ENCODE measurements around the gene DHRS4L2.
"Not testable (repeated sequence)": the region's sequence is repeated elsewhere in the genome, so short reads cannot be mapped to it uniquely, and the experiment has no call there.

The DHRS4L2 gene

GRCh38 chr14:23988607-23989363 is at the start of gene DHRS4L2:
TSS of gene DHRS4L2 (plus strand) at chr14:23988929. CDS start at chr14:23988948, 19 bp downstream.
- H3K27me3 Mint-ChIP-seq (ENCODE audit: low read depth); H3K9me3 Mint-ChIP-seq; H3K36me3 Mint-ChIP-seq (ENCODE audit: low read depth): not testable (repeated sequence)
- H3K27ac Mint-ChIP-seq = peak within 1 kb of the TSS; percentile 85
- DNase-seq (ENCODE audit: low spot score) = peak; percentile 88
- peaks cover 21% of the 10 kb centered on the region for H3K4me1 Mint-ChIP-seq (ENCODE audit: low read depth)
- H3K4me3 Mint-ChIP-seq = peak within 1 kb of the TSS; percentile 74

GRCh38 chr14:23939607-23940326 is 49.0 kb upstream of the DHRS4L2 start:
- Mint-ChIP-seq H3K4me3 (no peak overlapping the region), H3K27ac (no peak overlapping the region), H3K4me1 (ENCODE audit: low read depth) (peaks cover 1% of the 10 kb centered on the region), H3K36me3 (ENCODE audit: low read depth) (no peaks in the 10 kb centered on the region), H3K27me3 (ENCODE audit: low read depth) (no peaks in the 10 kb centered on the region), H3K9me3 (no peaks in the 10 kb centered on the region)
- DNase-seq (ENCODE audit: low spot score) = no peak

GRCh38 chr14:23941230-23941629 is 47.5 kb upstream of the DHRS4L2 start:
- H3K9me3 Mint-ChIP-seq = no peaks in the 10 kb centered on the region
- H3K4me3 Mint-ChIP-seq = no peak overlapping the region
- H3K27me3 Mint-ChIP-seq (ENCODE audit: low read depth) = no peaks in the 10 kb centered on the region
- peaks cover 1% of the 10 kb centered on the region for H3K4me1 Mint-ChIP-seq (ENCODE audit: low read depth)
- H3K36me3 Mint-ChIP-seq (ENCODE audit: low read depth) = no peaks in the 10 kb centered on the region
- no peak for DNase-seq (ENCODE audit: low spot score)
- no peak overlapping the region for H3K27ac Mint-ChIP-seq

- H3K36me3 Mint-ChIP-seq (ENCODE audit: low read depth) = no peaks in the 10 kb centered on the region
- H3K27me3 Mint-ChIP-seq (ENCODE audit: low read depth) = peaks cover 2% of the 10 kb centered on the region
- H3K4me1 Mint-ChIP-seq (ENCODE audit: low read depth) = peaks cover 1% of the 10 kb centered on the region
- no peaks in the 10 kb centered on the region for H3K9me3 Mint-ChIP-seq
- H3K4me3 Mint-ChIP-seq = no peak overlapping the region
- DNase-seq (ENCODE audit: low spot score) = no peak
- no peak overlapping the region for H3K27ac Mint-ChIP-seq
Observed at GRCh38 chr14:23941669-23942068, 47.1 kb upstream of the DHRS4L2 start.

- no peak for DNase-seq (ENCODE audit: low spot score)
Observed at GRCh38 chr14:23942587-23942986, 46.1 kb upstream of the DHRS4L2 start.

GRCh38 chr14:23949069-23949468 is 39.7 kb upstream of the DHRS4L2 start:
- H3K27ac Mint-ChIP-seq; H3K36me3 Mint-ChIP-seq (ENCODE audit: low read depth); H3K27me3 Mint-ChIP-seq (ENCODE audit: low read depth); H3K9me3 Mint-ChIP-seq; DNase-seq (ENCODE audit: low spot score); H3K4me3 Mint-ChIP-seq: not testable (repeated sequence)
- H3K4me1 Mint-ChIP-seq (ENCODE audit: low read depth) = peaks cover 14% of the 10 kb centered on the region

More at GRCh38 chr14:23942587-23942986, 46.1 kb upstream of the DHRS4L2 start:
- peaks cover 1% of the 10 kb centered on the region for H3K4me1 Mint-ChIP-seq (ENCODE audit: low read depth)
- no peaks in the 10 kb centered on the region for H3K9me3 Mint-ChIP-seq
- peaks cover 3% of the 10 kb centered on the region for H3K27me3 Mint-ChIP-seq (ENCODE audit: low read depth)
- H3K36me3 Mint-ChIP-seq (ENCODE audit: low read depth) = no peaks in the 10 kb centered on the region
- H3K27ac Mint-ChIP-seq = no peak overlapping the region
- H3K4me3 Mint-ChIP-seq = no peak overlapping the region

GRCh38 chr14:23950411-23951135 is 38.2 kb upstream of the DHRS4L2 start:
- H3K27me3 Mint-ChIP-seq (ENCODE audit: low read depth) = peaks cover 3% of the 10 kb centered on the region
- H3K4me1 Mint-ChIP-seq (ENCODE audit: low read depth) = peaks cover 21% of the 10 kb centered on the region
- no peak overlapping the region for H3K4me3 Mint-ChIP-seq
- DNase-seq (ENCODE audit: low spot score) = no peak
- no peak overlapping the region for H3K27ac Mint-ChIP-seq
- peaks cover 9% of the 10 kb centered on the region for H3K36me3 Mint-ChIP-seq (ENCODE audit: low read depth)
- H3K9me3 Mint-ChIP-seq = peaks cover 8% of the 10 kb centered on the region

GRCh38 chr14:23951136-23951466 is 37.6 kb upstream of the DHRS4L2 start:
- not testable (repeated sequence) for DNase-seq (ENCODE audit: low spot score); H3K9me3 Mint-ChIP-seq; H3K4me3 Mint-ChIP-seq; H3K27ac Mint-ChIP-seq; H3K36me3 Mint-ChIP-seq (ENCODE audit: low read depth); H3K27me3 Mint-ChIP-seq (ENCODE audit: low read depth)
- H3K4me1 Mint-ChIP-seq (ENCODE audit: low read depth) = peaks cover 21% of the 10 kb centered on the region

- no peak for DNase-seq (ENCODE audit: low spot score)
- peaks cover 8% of the 10 kb centered on the region for H3K9me3 Mint-ChIP-seq
- peaks cover 12% of the 10 kb centered on the region for H3K36me3 Mint-ChIP-seq (ENCODE audit: low read depth)
- peaks cover under 1% of the 10 kb centered on the region for H3K27me3 Mint-ChIP-seq (ENCODE audit: low read depth)
- H3K4me1 Mint-ChIP-seq (ENCODE audit: low read depth) = peaks cover 21% of the 10 kb centered on the region
- H3K27ac Mint-ChIP-seq = no peak overlapping the region
- H3K4me3 Mint-ChIP-seq = peak overlapping the region; percentile 12
Observed at GRCh38 chr14:23951590-23952201, 37.0 kb upstream of the DHRS4L2 start.

GRCh38 chr14:23953116-23953463 is 35.6 kb upstream of the DHRS4L2 start:
- H3K4me1 Mint-ChIP-seq (ENCODE audit: low read depth) = peaks cover 21% of the 10 kb centered on the region
- H3K9me3 Mint-ChIP-seq; H3K27me3 Mint-ChIP-seq (ENCODE audit: low read depth); DNase-seq (ENCODE audit: low spot score): not testable (repeated sequence)
- peak overlapping the region; percentile 81 for H3K27ac Mint-ChIP-seq
- H3K4me3 Mint-ChIP-seq = peak overlapping the region; percentile 89
- H3K36me3 Mint-ChIP-seq (ENCODE audit: low read depth) = peaks cover 12% of the 10 kb centered on the region

- Mint-ChIP-seq H3K4me3 (peak within 1 kb of the TSS; percentile 89), H3K27me3 (ENCODE audit: low read depth) (no peaks in the 10 kb centered on the region), H3K27ac (peak within 1 kb of the TSS; percentile 81), H3K9me3 (peaks cover 8% of the 10 kb centered on the region), H3K4me1 (ENCODE audit: low read depth) (peaks cover 19% of the 10 kb centered on the region), H3K36me3 (ENCODE audit: low read depth) (peaks cover 12% of the 10 kb centered on the region)
- peak; percentile 75 for DNase-seq (ENCODE audit: low spot score)
Observed at GRCh38 chr14:23953464-23954278, 35.1 kb upstream of the DHRS4L2 start, which contains the start of gene DHRS4. TSS of gene DHRS4 (plus strand) at chr14:23953770. CDS start at chr14:23953789, 19 bp downstream.

GRCh38 chr14:23954279-23954614 is 34.5 kb upstream of the DHRS4L2 start:
- H3K27me3 Mint-ChIP-seq (ENCODE audit: low read depth); H3K9me3 Mint-ChIP-seq; DNase-seq (ENCODE audit: low spot score); H3K36me3 Mint-ChIP-seq (ENCODE audit: low read depth): not testable (repeated sequence)
- Mint-ChIP-seq H3K4me3 (peak overlapping the region; percentile 89), H3K4me1 (ENCODE audit: low read depth) (peaks cover 17% of the 10 kb centered on the region), H3K27ac (peak overlapping the region; percentile 81)

GRCh38 chr14:23954965-23955364 is 33.8 kb upstream of the DHRS4L2 start:
- H3K27ac Mint-ChIP-seq; H3K4me3 Mint-ChIP-seq; H3K9me3 Mint-ChIP-seq; DNase-seq (ENCODE audit: low spot score); H3K27me3 Mint-ChIP-seq (ENCODE audit: low read depth); H3K36me3 Mint-ChIP-seq (ENCODE audit: low read depth): not testable (repeated sequence)
- H3K4me1 Mint-ChIP-seq (ENCODE audit: low read depth) = peaks cover 17% of the 10 kb centered on the region

All from T-helper 2 cell treated with Interferon-gamma antibody and Interleukin-4, amounts not matched to agents 5 μg/mL and 100 μg/mL, for 36 hours (primary cell).